HG02642 (cell line): ENCODE results near the gene TULP4.

ENCODE experiments used
- ATAC-seq: cut with Tn5 transposase; IDR thresholded peaks from one replicate; pipeline ENCODE4 v1.9.1; 2021; ENCODE audit warnings: mild to moderate bottlenecking; ENCODE audit not compliant: unreplicated experiment, poor library complexity

The TULP4 gene

GRCh38 chr6:158488065-158488464 lies 175.8 kb downstream of the TULP4 start:
- ATAC-seq: no peak

GRCh38 chr6:158489441-158489840 lies 177.2 kb downstream of the TULP4 start:
- no peak for ATAC-seq

GRCh38 chr6:158492881-158493280 lies 180.6 kb downstream of the TULP4 start:
- no peak for ATAC-seq

GRCh38 chr6:158496700-158497099 lies 184.4 kb downstream of the TULP4 start:
- no peak for ATAC-seq

GRCh38 chr6:158497620-158498019 lies 185.4 kb downstream of the TULP4 start:
- no peak for ATAC-seq

GRCh38 chr6:158498362-158498761 lies 186.1 kb downstream of the TULP4 start:
- no peak for ATAC-seq

- ATAC-seq: no peak
Observed at GRCh38 chr6:158499601-158500000, 187.3 kb downstream of the TULP4 start.

GRCh38 chr6:158500016-158500735 lies 187.9 kb downstream of the TULP4 start:
- no peak for ATAC-seq

GRCh38 chr6:158501360-158502262 lies 189.3 kb downstream of the TULP4 start:
- no peak for ATAC-seq

GRCh38 chr6:158502263-158502950 lies 190.1 kb downstream of the TULP4 start:
- no peak for ATAC-seq

- ATAC-seq: no peak
Observed at GRCh38 chr6:158503222-158503621, 191.0 kb downstream of the TULP4 start.

GRCh38 chr6:158503846-158504245 lies 191.6 kb downstream of the TULP4 start:
- ATAC-seq: no peak

- no peak for ATAC-seq
Observed at GRCh38 chr6:158505194-158505593, 192.9 kb downstream of the TULP4 start.

GRCh38 chr6:158506601-158507000 lies 194.3 kb downstream of the TULP4 start:
- no peak for ATAC-seq

- no peak for ATAC-seq
Observed at GRCh38 chr6:158507174-158507573, 194.9 kb downstream of the TULP4 start.

- ATAC-seq: no peak
Observed at GRCh38 chr6:158508450-158508849, 196.2 kb downstream of the TULP4 start.

GRCh38 chr6:158509465-158509864 lies 197.2 kb downstream of the TULP4 start:
- no peak for ATAC-seq

- ATAC-seq: no peak
Observed at GRCh38 chr6:158512809-158513208, 200.5 kb downstream of the TULP4 start.

- ATAC-seq: no peak
Observed at GRCh38 chr6:158514176-158514575, 201.9 kb downstream of the TULP4 start.

- ATAC-seq: no peak
Observed at GRCh38 chr6:158514991-158515390, 202.7 kb downstream of the TULP4 start.

GRCh38 chr6:158516098-158516497 lies 203.8 kb downstream of the TULP4 start:
- no peak for ATAC-seq
